Osteocyte (in vitro differentiated cells): ENCODE data around the gene PANK3. TPM values are rescaled to one million over a fixed set of nuclear protein-coding genes. Genes with fewer than 3 reads are reported as not detected.

Experiments
- DNase-seq: peaks from one replicate; pipeline ENCODE4 v3.0.0; 2021; ENCODE audit warnings: mixed read lengths; ENCODE audit not compliant: unreplicated experiment; ENCODE audit errors: extremely low spot score
- H3K27ac Mint-ChIP-seq: one replicate; pipeline ENCODE4 v1.8.0; 2021; ENCODE audit warnings: mild to moderate bottlenecking, mixed read lengths; ENCODE audit not compliant: unreplicated experiment
- H3K27me3 Mint-ChIP-seq: one replicate; pipeline ENCODE4 v1.8.0; 2021; ENCODE audit warnings: mixed read lengths; ENCODE audit not compliant: unreplicated experiment
- H3K36me3 Mint-ChIP-seq: one replicate; pipeline ENCODE4 v1.8.0; 2021; ENCODE audit warnings: mixed read lengths; ENCODE audit not compliant: unreplicated experiment
- H3K4me1 Mint-ChIP-seq: one replicate; pipeline ENCODE4 v1.8.0; 2021; ENCODE audit warnings: mixed read lengths; ENCODE audit not compliant: unreplicated experiment
- H3K4me3 Mint-ChIP-seq: one replicate; pipeline ENCODE4 v1.8.0; 2021; ENCODE audit warnings: mild to moderate bottlenecking, moderate library complexity, mixed read lengths; ENCODE audit not compliant: unreplicated experiment
- H3K9me3 Mint-ChIP-seq: one replicate; pipeline ENCODE4 v1.8.0; 2021; ENCODE audit warnings: mixed read lengths; ENCODE audit not compliant: unreplicated experiment
- total RNA-seq: library from RNA; stranded (reverse); gene quantifications from 2 replicates; pipeline ENCODE4 v1.2.1, GENCODE V29; 2021
- TF ChIP-seq, protein P1 (sequence below): fragments of 200-600 bp; sonication (generic); IDR thresholded peaks from 2 replicates; pipeline ENCODE4 v1.5.0; 2021; ENCODE audit warnings: antibody characterized with exemption, mild to moderate bottlenecking, moderate library complexity

PANK3 gene
- total RNA-seq, 1 donor from 2014 or later = 70.8 TPM

DNA sequence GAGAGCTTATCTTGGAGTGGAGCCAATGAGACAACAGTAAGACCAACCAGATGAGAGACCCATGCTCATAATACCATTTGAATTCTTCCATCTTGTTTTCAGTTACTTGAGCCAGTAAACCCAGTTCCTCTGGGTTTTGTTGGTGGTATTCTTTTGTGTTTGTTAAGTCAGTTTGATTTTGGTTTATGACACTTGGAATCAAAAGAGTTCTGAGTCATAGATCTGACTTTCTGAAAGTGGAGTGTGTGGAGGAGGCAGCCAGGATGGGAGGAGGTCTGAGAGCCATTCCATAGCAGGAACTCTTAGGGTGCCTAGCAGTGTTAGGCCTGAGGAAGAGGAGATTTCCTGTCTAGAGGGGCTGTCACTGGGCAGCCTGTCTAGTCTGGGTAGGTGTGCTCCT is 24.6 kb upstream of the PANK3 start:
- TF ChIP-seq, protein P1, sequence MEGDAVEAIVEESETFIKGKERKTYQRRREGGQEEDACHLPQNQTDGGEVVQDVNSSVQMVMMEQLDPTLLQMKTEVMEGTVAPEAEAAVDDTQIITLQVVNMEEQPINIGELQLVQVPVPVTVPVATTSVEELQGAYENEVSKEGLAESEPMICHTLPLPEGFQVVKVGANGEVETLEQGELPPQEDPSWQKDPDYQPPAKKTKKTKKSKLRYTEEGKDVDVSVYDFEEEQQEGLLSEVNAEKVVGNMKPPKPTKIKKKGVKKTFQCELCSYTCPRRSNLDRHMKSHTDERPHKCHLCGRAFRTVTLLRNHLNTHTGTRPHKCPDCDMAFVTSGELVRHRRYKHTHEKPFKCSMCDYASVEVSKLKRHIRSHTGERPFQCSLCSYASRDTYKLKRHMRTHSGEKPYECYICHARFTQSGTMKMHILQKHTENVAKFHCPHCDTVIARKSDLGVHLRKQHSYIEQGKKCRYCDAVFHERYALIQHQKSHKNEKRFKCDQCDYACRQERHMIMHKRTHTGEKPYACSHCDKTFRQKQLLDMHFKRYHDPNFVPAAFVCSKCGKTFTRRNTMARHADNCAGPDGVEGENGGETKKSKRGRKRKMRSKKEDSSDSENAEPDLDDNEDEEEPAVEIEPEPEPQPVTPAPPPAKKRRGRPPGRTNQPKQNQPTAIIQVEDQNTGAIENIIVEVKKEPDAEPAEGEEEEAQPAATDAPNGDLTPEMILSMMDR = no peak
- no peak overlapping the region for H3K27ac Mint-ChIP-seq
- no peak for DNase-seq
- H3K9me3 Mint-ChIP-seq = no peaks in the 10 kb centered on the region
- H3K4me3 Mint-ChIP-seq = no peak overlapping the region
- H3K4me1 Mint-ChIP-seq = peaks cover 22% of the 10 kb centered on the region
- H3K27me3 Mint-ChIP-seq = no peaks in the 10 kb centered on the region
- no peaks in the 10 kb centered on the region for H3K36me3 Mint-ChIP-seq

DNA sequence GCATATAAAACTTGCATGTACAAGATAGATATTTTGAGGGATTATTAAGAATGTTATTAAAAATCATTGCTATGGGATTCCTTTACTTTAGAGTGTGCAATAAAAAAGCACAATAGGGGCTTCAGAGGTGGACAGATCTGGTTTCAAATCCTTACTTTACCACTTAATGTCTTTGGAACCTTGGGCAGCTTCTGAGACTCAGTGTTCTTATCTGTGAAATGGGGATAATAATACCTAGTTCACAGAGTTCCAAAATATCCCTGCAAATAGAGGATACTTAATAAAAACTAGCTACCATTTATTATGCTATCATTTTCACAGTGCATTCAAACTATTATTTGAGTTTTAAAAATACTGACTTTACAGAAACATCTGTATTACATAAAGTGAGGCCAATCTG is 23.3 kb upstream of the PANK3 start:
- TF ChIP-seq, protein P1 = no peak

DNA sequence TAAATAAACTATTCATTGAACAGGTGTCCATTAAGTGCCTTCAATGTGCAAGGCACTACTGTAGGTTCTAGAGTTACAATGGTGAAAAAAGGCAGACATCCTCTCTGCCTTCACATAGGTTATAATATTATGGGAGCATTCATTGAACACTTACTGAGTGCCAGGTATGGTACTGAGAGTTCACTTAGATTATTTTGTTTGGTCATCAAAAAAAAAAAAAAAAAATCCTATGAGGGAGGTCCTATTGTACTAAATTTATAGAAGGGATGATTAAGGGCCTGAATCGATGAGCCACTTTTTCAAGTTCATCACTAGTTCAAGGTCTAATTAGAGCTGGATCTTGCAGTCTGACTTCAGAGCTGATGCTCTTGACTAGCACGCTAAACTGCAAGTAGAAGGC is 22.8 kb upstream of the PANK3 start:
- H3K4me1 Mint-ChIP-seq = peaks cover 22% of the 10 kb centered on the region
- H3K9me3 Mint-ChIP-seq = no peaks in the 10 kb centered on the region
- DNase-seq = no peak
- no peak overlapping the region for H3K4me3 Mint-ChIP-seq
- TF ChIP-seq, protein P1 = no peak
- H3K36me3 Mint-ChIP-seq = no peaks in the 10 kb centered on the region
- no peak overlapping the region for H3K27ac Mint-ChIP-seq
- H3K27me3 Mint-ChIP-seq = peaks cover 10% of the 10 kb centered on the region

More for the DNA sequence above, 23.3 kb upstream of the PANK3 start:
- DNase-seq = no peak
- H3K36me3 Mint-ChIP-seq = no peaks in the 10 kb centered on the region
- peaks cover 22% of the 10 kb centered on the region for H3K4me1 Mint-ChIP-seq
- no peak overlapping the region for H3K4me3 Mint-ChIP-seq
- no peak overlapping the region for H3K27ac Mint-ChIP-seq
- no peaks in the 10 kb centered on the region for H3K9me3 Mint-ChIP-seq
- peaks cover 6% of the 10 kb centered on the region for H3K27me3 Mint-ChIP-seq

DNA sequence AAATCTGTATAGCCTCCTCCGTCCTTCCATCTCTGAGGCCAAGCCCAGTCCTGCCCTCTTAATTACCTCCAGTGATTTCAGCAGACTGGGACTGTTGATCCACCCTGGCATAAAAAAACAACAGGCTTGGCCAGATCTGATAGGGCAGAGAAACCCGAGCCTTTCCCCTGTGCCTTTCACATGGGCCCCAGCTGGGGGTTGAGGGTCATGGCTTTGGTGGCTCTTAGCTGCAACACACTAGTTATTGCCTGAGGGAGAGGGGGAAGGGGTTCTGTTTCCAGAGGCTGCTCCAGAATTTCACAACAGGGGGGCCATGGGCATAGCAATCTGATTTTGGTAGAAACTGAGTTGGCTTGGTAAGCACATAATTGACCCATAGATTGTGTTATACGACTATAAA is 21.2 kb upstream of the PANK3 start:
- H3K4me1 Mint-ChIP-seq = peaks cover 22% of the 10 kb centered on the region
- H3K36me3 Mint-ChIP-seq = no peaks in the 10 kb centered on the region
- TF ChIP-seq, protein P1 = no peak
- peaks cover 24% of the 10 kb centered on the region for H3K27me3 Mint-ChIP-seq
- H3K27ac Mint-ChIP-seq = no peak overlapping the region
- DNase-seq = no peak
- H3K9me3 Mint-ChIP-seq = no peaks in the 10 kb centered on the region
- no peak overlapping the region for H3K4me3 Mint-ChIP-seq

DNA sequence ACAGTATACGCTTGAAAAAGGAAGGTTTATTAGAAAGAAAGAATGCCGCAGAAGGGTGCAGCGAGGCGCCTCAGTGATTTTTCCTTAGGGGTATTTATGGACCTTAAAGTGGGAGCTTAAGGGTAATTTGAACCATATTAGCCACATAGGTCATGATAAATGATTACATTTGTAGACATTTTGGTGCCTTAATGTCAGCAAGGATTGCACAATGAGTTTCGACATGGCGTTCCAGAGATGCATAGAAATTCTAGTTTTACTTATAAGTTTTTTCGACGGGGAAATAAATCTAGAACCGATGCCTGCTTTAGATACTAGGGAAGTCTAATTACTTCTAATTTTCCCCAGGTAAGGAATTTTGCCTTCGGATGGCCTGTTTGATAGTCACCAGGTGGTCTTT is 20.7 kb upstream of the PANK3 start:
- TF ChIP-seq, protein P1 = no peak
- H3K9me3 Mint-ChIP-seq = no peaks in the 10 kb centered on the region
- DNase-seq = no peak
- H3K4me1 Mint-ChIP-seq = peaks cover 22% of the 10 kb centered on the region
- no peaks in the 10 kb centered on the region for H3K36me3 Mint-ChIP-seq
- peaks cover 30% of the 10 kb centered on the region for H3K27me3 Mint-ChIP-seq
- no peak overlapping the region for H3K4me3 Mint-ChIP-seq
- H3K27ac Mint-ChIP-seq = no peak overlapping the region
